GM21737 (cell line): ENCODE results near the gene DSCAML1.

Experiments
- ATAC-seq: cut with Tn5 transposase; IDR thresholded peaks from one replicate; pipeline ENCODE4 v1.9.1; 2021; ENCODE audit warnings: mild to moderate bottlenecking, moderate library complexity; ENCODE audit not compliant: unreplicated experiment

Gene DSCAML1

GRCh38 chr11:117833401-117833891 lies 36.4 kb upstream of the DSCAML1 start:
- ATAC-seq, result no peak

- no peak for ATAC-seq
Observed at GRCh38 chr11:117832511-117832910, 35.5 kb upstream of the DSCAML1 start.

GRCh38 chr11:117831661-117832415 lies 34.8 kb upstream of the DSCAML1 start:
- ATAC-seq, result no peak

GRCh38 chr11:117830674-117831351 lies 33.8 kb upstream of the DSCAML1 start:
- no peak for ATAC-seq

GRCh38 chr11:117830072-117830471 lies 33.1 kb upstream of the DSCAML1 start:
- no peak for ATAC-seq

GRCh38 chr11:117829369-117829725 lies 32.3 kb upstream of the DSCAML1 start:
- ATAC-seq, result no peak

- no peak for ATAC-seq
Observed at GRCh38 chr11:117828611-117829368, 31.8 kb upstream of the DSCAML1 start.

- ATAC-seq, result no peak
Observed at GRCh38 chr11:117827521-117828511, 30.8 kb upstream of the DSCAML1 start.

GRCh38 chr11:117826832-117827231 lies 29.8 kb upstream of the DSCAML1 start:
- ATAC-seq, result no peak

GRCh38 chr11:117826190-117826570 lies 29.2 kb upstream of the DSCAML1 start:
- ATAC-seq, result no peak

GRCh38 chr11:117825538-117826189 lies 28.6 kb upstream of the DSCAML1 start:
- no peak for ATAC-seq

GRCh38 chr11:117824571-117825537 lies 27.8 kb upstream of the DSCAML1 start, which contains the start of gene FXYD2:
Gene FXYD2 (minus strand): TSS chr11:117824744. CDS start chr11:117824678, 66 bp downstream.
- ATAC-seq, result no peak

- ATAC-seq, result no peak
Observed at GRCh38 chr11:117823946-117824420, 27.0 kb upstream of the DSCAML1 start.

GRCh38 chr11:117823294-117823945 lies 26.4 kb upstream of the DSCAML1 start:
- no peak for ATAC-seq

- ATAC-seq, result no peak
Observed at GRCh38 chr11:117822074-117823033, 25.3 kb upstream of the DSCAML1 start.

GRCh38 chr11:117821431-117821830 lies 24.4 kb upstream of the DSCAML1 start:
- ATAC-seq, result no peak

- no peak for ATAC-seq
Observed at GRCh38 chr11:117820516-117820915, 23.5 kb upstream of the DSCAML1 start.
